IMR-90 (cell line): Measurements from ENCODE around the gene NCOA3. TPM values are rescaled to one million over a fixed set of nuclear protein-coding genes. Genes with fewer than 3 reads are reported as not detected.

Experiments
- ATAC-seq: fragments of 200-7000 bp; cut with Tn5 transposase; 2 replicates; pipeline ENCODE4 v1.9.1; 2020; ENCODE audit warnings: low read depth, mild to moderate bottlenecking, moderate library complexity
- BruUV-seq: library from RNA; stranded (reverse); fragments of 400-500 nt; replicated peaks from 2 replicates; lab custom pipeline; 2021; lab: Mats Ljungman, UMichigan
- CTCF ChIA-PET: fragments of 300-600 bp; formaldehyde crosslinking; extraction: SDS; loops from one replicate; lab custom pipeline; 2021; ENCODE audit warnings: antibody characterized with exemption; lab: Yijun Ruan, JAX
- POLR2A ChIA-PET: fragments of 300-600 bp; sonication (Branson Sonifier 250); formaldehyde crosslinking; loops from one replicate; lab custom pipeline; 2022; ENCODE audit warnings: antibody characterized with exemption; ENCODE audit not compliant: unreplicated experiment; lab: Charles Lee
- DNase-seq: peaks from one replicate; pipeline ENCODE4 v3.0.0; 2013
- H2AFZ ChIP-seq: replicated peaks from 2 replicates; pipeline ENCODE3; 2013; ENCODE audit warnings: low read length, mild to moderate bottlenecking; ENCODE audit not compliant: poor library complexity
- H2AK5ac ChIP-seq: 2 replicates; pipeline ENCODE4 v1.6.1; 2013; ENCODE audit warnings: low read depth, low read length, inconsistent platforms
- H2AK9ac ChIP-seq: replicated peaks from 2 replicates; pipeline ENCODE3; 2013; ENCODE audit warnings: mild to moderate bottlenecking, low read depth, low read length, moderate library complexity; ENCODE audit not compliant: poor library complexity
- H2BK120ac ChIP-seq: 2 replicates; pipeline ENCODE4 v1.6.1; 2013; ENCODE audit warnings: low read depth, low read length, inconsistent platforms
- H2BK15ac ChIP-seq: 3 replicates; pipeline ENCODE4 v1.6.1; 2013; ENCODE audit warnings: low read depth, low read length, inconsistent platforms
- H2BK20ac ChIP-seq: 2 replicates; pipeline ENCODE4 v1.6.1; 2013; ENCODE audit warnings: low read depth, mild to moderate bottlenecking, inconsistent platforms, low read length, moderate library complexity
- H2BK5ac ChIP-seq: 2 replicates; pipeline ENCODE4 v1.6.1; 2013; ENCODE audit warnings: mild to moderate bottlenecking, low read depth, low read length, inconsistent platforms; ENCODE audit not compliant: poor library complexity, severe bottlenecking
- H3K14ac ChIP-seq: replicated peaks from 2 replicates; pipeline ENCODE4 v1.6.1; 2013; ENCODE audit warnings: low read depth, low read length, inconsistent platforms
- H3K18ac ChIP-seq: 2 replicates; pipeline ENCODE4 v1.6.1; 2013; ENCODE audit warnings: low read depth, low read length, control low read depth
- H3K23ac ChIP-seq: 2 replicates; pipeline ENCODE4 v1.6.1; 2013; ENCODE audit warnings: low read depth, low read length, inconsistent platforms
- H3K27ac ChIP-seq: 2 replicates; pipeline ENCODE4 v1.5.1; 2013; ENCODE audit warnings: mild to moderate bottlenecking, control low read depth, low read length; ENCODE audit not compliant: insufficient read depth
- H3K27me3 ChIP-seq: 2 replicates; pipeline ENCODE4 v1.6.1; 2013; ENCODE audit warnings: low read length; ENCODE audit not compliant: control insufficient read depth, insufficient read depth
- H3K36me3 ChIP-seq: 2 replicates; pipeline ENCODE4 v1.6.1; 2013; ENCODE audit warnings: low read length, mixed read lengths; ENCODE audit not compliant: control insufficient read depth, insufficient read depth
- H3K4ac ChIP-seq: 2 replicates; pipeline ENCODE4 v1.6.1; 2013; ENCODE audit warnings: low read depth, low read length, inconsistent platforms
- H3K4me1 ChIP-seq: 2 replicates; pipeline ENCODE4 v1.6.1; 2013; ENCODE audit warnings: low read length, mixed read lengths; ENCODE audit not compliant: control insufficient read depth, insufficient read depth
- H3K4me2 ChIP-seq: 2 replicates; pipeline ENCODE4 v1.6.1; 2013; ENCODE audit warnings: low read depth, mild to moderate bottlenecking, control low read depth, low read length, moderate library complexity
- H3K4me3 ChIP-seq: 2 replicates; pipeline ENCODE4 v1.5.1; 2013; ENCODE audit warnings: low read depth, mild to moderate bottlenecking, control low read depth, low read length, moderate library complexity; ENCODE audit not compliant: insufficient read depth
- H3K56ac ChIP-seq: 2 replicates; pipeline ENCODE4 v1.6.1; 2013; ENCODE audit warnings: low read length, inconsistent platforms; ENCODE audit not compliant: insufficient read depth; ENCODE audit errors: extremely low read depth
- H3K79me1 ChIP-seq, 2 experiments: 2 replicates each; pipeline ENCODE4 v1.6.1; 2013; ENCODE audit warnings: low read length in 2 of 2, inconsistent platforms in 1 of 2, low read depth in 1 of 2
- H3K9ac ChIP-seq: 2 replicates; pipeline ENCODE4 v1.6.1; 2013; ENCODE audit warnings: low read depth, low read length, control low read depth
- H3K9me1 ChIP-seq: 2 replicates; pipeline ENCODE4 v1.6.1; 2013; ENCODE audit warnings: low read length, inconsistent platforms; ENCODE audit not compliant: insufficient read depth
- H3K9me3 ChIP-seq: 2 replicates; pipeline ENCODE4 v1.6.1; 2013; ENCODE audit warnings: low read length; ENCODE audit not compliant: control insufficient read depth, insufficient read depth
- H4K20me1 ChIP-seq: 2 replicates; pipeline ENCODE4 v1.6.1; 2013; ENCODE audit warnings: low read length, inconsistent platforms; ENCODE audit not compliant: insufficient read depth
- H4K5ac ChIP-seq: 2 replicates; pipeline ENCODE4 v1.6.1; 2013; ENCODE audit warnings: mild to moderate bottlenecking, low read depth, low read length, control low read depth
- H4K8ac ChIP-seq, 2 experiments: 2 replicates each; pipeline ENCODE4 v1.6.1; 2013; ENCODE audit warnings: low read depth in 2 of 2, low read length in 2 of 2, control low read depth in 1 of 2, inconsistent platforms in 1 of 2
- H4K91ac ChIP-seq: 2 replicates; pipeline ENCODE4 v1.6.1; 2013; ENCODE audit warnings: low read depth, low read length, inconsistent platforms; ENCODE audit not compliant: insufficient read depth
- BHLHE40 ChIP-seq: fragments of 150-350 bp; IDR thresholded peaks from 2 replicates; pipeline ENCODE4 v1.6.1; 2016; ENCODE audit warnings: mild to moderate bottlenecking, low read depth, low read length
- CEBPB ChIP-seq: IDR thresholded peaks from 2 replicates; pipeline ENCODE4 v1.6.1; 2012; ENCODE audit warnings: low read depth, low read length, improper control_type of control experiment
- CHD1 ChIP-seq: IDR thresholded peaks from 2 replicates; pipeline ENCODE4 v1.6.1; 2012; ENCODE audit warnings: low read depth, low read length, improper control_type of control experiment
- CTCF ChIP-seq: conservative IDR thresholded peaks from 2 replicates; pipeline ENCODE4 v1.5.1; 2012; ENCODE audit warnings: mild to moderate bottlenecking, low read depth, low read length, improper control_type of control experiment
- ELK1 ChIP-seq: fragments of 150-350 bp; IDR thresholded peaks from 2 replicates; pipeline ENCODE4 v1.6.1; 2016; ENCODE audit warnings: low read depth, mild to moderate bottlenecking, low read length, moderate library complexity, borderline replicate concordance
- FOS ChIP-seq: fragments of 150-350 bp; IDR thresholded peaks from 2 replicates; pipeline ENCODE4 v1.6.1; 2016; ENCODE audit warnings: low read depth, low read length
- MAFK ChIP-seq: IDR thresholded peaks from 2 replicates; pipeline ENCODE4 v1.6.1; 2012; ENCODE audit warnings: low read depth, low read length, improper control_type of control experiment
- MAZ ChIP-seq: IDR thresholded peaks from 2 replicates; pipeline ENCODE4 v1.6.1; 2012; ENCODE audit warnings: low read depth, mild to moderate bottlenecking, low read length, improper control_type of control experiment, moderate library complexity, borderline replicate concordance
- NFE2L2 ChIP-seq: fragments of 150-350 bp; IDR thresholded peaks from 2 replicates; pipeline ENCODE4 v1.6.1; 2016; ENCODE audit warnings: low read depth, mild to moderate bottlenecking, low read length
- POLR2A ChIP-seq: IDR thresholded peaks from 2 replicates; pipeline ENCODE4 v1.6.1; 2012; ENCODE audit warnings: mild to moderate bottlenecking, low read depth, low read length
- RAD21 ChIP-seq: IDR thresholded peaks from 2 replicates; pipeline ENCODE4 v1.6.1; 2012; ENCODE audit warnings: low read length, improper control_type of control experiment
- RCOR1 ChIP-seq: IDR thresholded peaks from 2 replicates; pipeline ENCODE4 v1.6.1; 2012; ENCODE audit warnings: mild to moderate bottlenecking, low read length, improper control_type of control experiment; ENCODE audit not compliant: insufficient replicate concordance
- RFX5 ChIP-seq: IDR thresholded peaks from 2 replicates; pipeline ENCODE4 v1.8.0; 2012; ENCODE audit warnings: low read depth, mild to moderate bottlenecking, low read length, moderate library complexity
- SMC3 ChIP-seq: fragments of 150-350 bp; IDR thresholded peaks from 2 replicates; pipeline ENCODE4 v1.6.1; 2016; ENCODE audit warnings: low read depth, mild to moderate bottlenecking, antibody characterized with exemption, low read length, moderate library complexity
- USF2 ChIP-seq: fragments of 150-350 bp; IDR thresholded peaks from 2 replicates; pipeline ENCODE4 v1.6.1; 2017; ENCODE audit warnings: mild to moderate bottlenecking, antibody characterized with exemption, low read length, low read depth
- WGBS, 2 experiments: methylation state at CpG; one replicate each; pipeline versions ENCODE4 v1.1.5 to v1.1.7; 2013; ENCODE audit warnings: missing lambda C conversion rate in 2 of 2; ENCODE audit not compliant: insufficient read length in 1 of 2; ENCODE audit errors: extremely low coverage in 2 of 2; 5-methylcytosine and 5-hydroxymethylcytosine counted together
- dilution Hi-C: fragments of 300-500 bp; cut with HindIII; formaldehyde crosslinking; loops from one replicate; pipeline ENCODE4 v1.14.3; 2018; ENCODE audit warnings: low sequenced_read_pairs; ENCODE audit not compliant: unreplicated experiment
- in situ Hi-C: fragments of 300-500 bp; cut with MboI; formaldehyde crosslinking; loops from 3 replicates; pipeline ENCODE4 v1.14.3; 2019; ENCODE audit warnings: low sequenced_read_pairs, inconsistent platforms, mixed read lengths
- intact Hi-C: fragments of 100-400 bp; cut with micrococcal nuclease; formaldehyde crosslinking; loops from 2 replicates; pipeline ENCODE4 v1.10.0; 2022
- polyA plus RNA-seq, 3 experiments: library from polyadenylated mRNA; depleted of rRNA; stranded (reverse); fragments of >200 nt; gene quantifications; 2 replicates each; pipeline ENCODE4 v1.2.3, GENCODE V29; 2012; ENCODE audit warnings: low replicate concordance in 1 of 3
- total RNA-seq: library from RNA; depleted of rRNA; stranded (reverse); fragments of >200 nt; gene quantifications from 2 replicates; pipeline ENCODE4 v1.2.3, GENCODE V29; 2012

The NCOA3 gene
- total and polyA plus RNA-seq, 2 of the 4 experiments (the other 2 are of a cell fraction): 8.8 to 29.0 TPM

GRCh38 chr20:47672886-47673670 is 171.4 kb downstream of the NCOA3 start:
- no peak for TF ChIP-seq CTCF
- TF ChIP-seq SMC3: no peak
- TF ChIP-seq RCOR1: no peak
- no peak for TF ChIP-seq USF2
- no peak for TF ChIP-seq POLR2A
- TF ChIP-seq RAD21: no peak
- no peak for TF ChIP-seq CEBPB
- TF ChIP-seq FOS: no peak
- no peak for TF ChIP-seq BHLHE40
- TF ChIP-seq NFE2L2: no peak
- TF ChIP-seq MAFK: no peak
- TF ChIP-seq MAZ: no peak
- no peak for TF ChIP-seq RFX5
- TF ChIP-seq ELK1: no peak
- TF ChIP-seq CHD1: no peak
- Histone ChIP-seq H4K8ac (no peak overlapping the region), H2BK20ac (no peak overlapping the region), H3K4me3 (no peak overlapping the region), H3K4ac (no peak overlapping the region), H2AK5ac (no peak overlapping the region), H3K27ac (no peak overlapping the region), H3K9me3 (no peaks in the 10 kb centered on the region), H2AK9ac (no peak overlapping the region), H2BK5ac (no peak overlapping the region), H4K20me1 (no peaks in the 10 kb centered on the region), H3K56ac (no peak overlapping the region), H4K91ac (no peak overlapping the region), H3K23ac (no peak overlapping the region), H3K14ac (no peak overlapping the region), H2AFZ (no peak overlapping the region), H3K18ac (no peak overlapping the region), H3K27me3 (peaks cover 8% of the 10 kb centered on the region), H2BK15ac (no peak overlapping the region), H3K4me2 (no peak overlapping the region), H3K9me1 (no peaks in the 10 kb centered on the region), H3K79me1 (no peaks in the 10 kb centered on the region), H3K36me3 (no peaks in the 10 kb centered on the region), H4K5ac (no peak overlapping the region), H3K4me1 (no peaks in the 10 kb centered on the region), H2BK120ac (no peak overlapping the region), H3K9ac (no peak overlapping the region)
- 68% methylated on average over 4 of the region's 16 CpGs; no CpG with 5 or more reads in 1 of the 2 experiments for WGBS, 2 experiments
- BruUV-seq: no TSS peak
- dilution Hi-C loops: no loop called here
- ATAC-seq (no peak), DNase-seq (no peak)
- intact Hi-C loops: no loop called here
- CTCF ChIA-PET: interaction anchor here (0.9 to 1.0 kb wide), 2 partner anchors 10 to 947 kb away, joined by 3 read pairs; no protein-coding TSS in a partner anchor
- POLR2A ChIA-PET: no interaction called here
- in situ Hi-C loops: loop anchor here (5.0 to 25.0 kb wide), 2 partner anchors 944 to 1239 kb away; partner anchors contain the start of gene ARFGEF2
